Erythroblast (primary cell): Measurements from ENCODE around the gene NAPA.

Experiments
- DNase-seq, 2 experiments: peaks; one replicate each; lab custom pipeline; 2025; lab: John Stamatoyannopoulos, UW
- GATA1 ChIP-seq: IDR thresholded peaks from 2 replicates; pipeline ENCODE4 v1.6.1; 2011; ENCODE audit warnings: low read depth, mild to moderate bottlenecking, control low read depth, low read length, moderate library complexity
- POLR2A ChIP-seq: IDR thresholded peaks from 2 replicates; pipeline ENCODE4 v1.6.1; 2011; ENCODE audit warnings: mild to moderate bottlenecking, low read length

The NAPA gene

GRCh38 chr19:47514869-47515588 is at the start of gene NAPA:
Gene NAPA, minus strand, starts transcription at chr19:47515063. Its CDS starts 123 bp downstream, at chr19:47514940.
- DNase-seq: peak; percentile 100
- TF ChIP-seq POLR2A (peak; percentile 95), GATA1 (no peak)

GRCh38 chr19:47564081-47564480 is 49.2 kb upstream of the NAPA start:
- DNase-seq: no peak
- TF ChIP-seq GATA1: no peak
- TF ChIP-seq POLR2A: no peak

GRCh38 chr19:47561440-47562057 is 46.7 kb upstream of the NAPA start:
- TF ChIP-seq GATA1 (no peak), POLR2A (no peak)
- DNase-seq: no peak

- DNase-seq: no peak
- TF ChIP-seq POLR2A (no peak), GATA1 (no peak)
These were observed 46.1 kb upstream of the NAPA start for GRCh38 chr19:47560999-47561398.

- TF ChIP-seq GATA1: no peak
- TF ChIP-seq POLR2A: no peak
- no peak for DNase-seq
These were observed 35.3 kb upstream of the NAPA start for GRCh38 chr19:47550129-47550528.

DNA sequence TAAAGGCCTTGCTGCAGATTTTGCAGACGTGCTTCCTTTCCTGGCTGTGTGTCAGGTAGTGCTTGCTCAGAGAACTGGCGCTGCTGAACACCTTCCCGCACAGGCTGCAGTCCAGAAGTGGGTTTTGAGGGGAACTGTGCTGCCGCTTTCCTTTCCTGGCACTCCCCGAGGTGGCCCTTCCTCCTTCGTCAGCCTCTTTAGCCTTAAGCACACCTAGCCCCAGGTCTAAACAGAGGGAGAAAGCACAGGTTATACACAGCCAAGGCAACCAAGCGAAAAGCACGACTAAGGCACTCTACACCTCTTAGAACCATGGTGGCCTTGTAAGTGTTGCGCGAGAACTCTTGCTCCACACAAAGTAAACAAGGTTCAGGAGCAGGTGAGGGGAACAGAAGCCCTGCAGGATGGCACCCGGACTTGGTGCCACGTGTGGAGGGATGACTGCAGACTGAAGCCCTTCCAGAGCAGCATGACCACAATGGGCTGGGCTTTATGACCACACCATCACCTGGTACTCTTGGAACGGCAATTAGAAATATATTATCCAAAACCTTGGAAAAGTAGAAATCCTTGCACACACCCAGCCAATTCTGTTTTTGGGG is 34.5 kb upstream of the NAPA start:
- TF ChIP-seq GATA1 (no peak), POLR2A (no peak)
- no peak for DNase-seq

DNA sequence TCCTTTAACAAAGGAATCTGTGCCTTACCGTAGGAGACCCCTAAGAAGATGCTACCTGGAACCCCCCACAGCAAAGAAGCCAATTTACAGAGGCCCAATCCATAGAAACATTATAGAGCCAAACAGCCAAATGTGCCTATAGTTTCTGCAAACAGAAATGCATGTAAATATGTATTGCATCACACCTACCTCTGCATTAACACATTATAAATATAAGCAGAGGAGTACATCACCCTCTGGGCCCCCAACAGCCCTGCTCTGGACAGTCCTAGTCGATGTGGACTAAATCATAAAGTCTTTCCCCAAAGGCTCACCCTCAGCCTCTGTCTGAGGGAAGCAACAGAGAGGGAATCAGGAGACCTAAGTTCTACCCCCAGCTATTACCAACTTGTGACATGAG is 32.3 kb upstream of the NAPA start:
- DNase-seq: no peak
- no peak for TF ChIP-seq POLR2A
- TF ChIP-seq GATA1: no peak

GRCh38 chr19:47545061-47545948 is 30.4 kb upstream of the NAPA start:
- TF ChIP-seq GATA1: no peak
- no peak for TF ChIP-seq POLR2A
- DNase-seq: no peak

DNA sequence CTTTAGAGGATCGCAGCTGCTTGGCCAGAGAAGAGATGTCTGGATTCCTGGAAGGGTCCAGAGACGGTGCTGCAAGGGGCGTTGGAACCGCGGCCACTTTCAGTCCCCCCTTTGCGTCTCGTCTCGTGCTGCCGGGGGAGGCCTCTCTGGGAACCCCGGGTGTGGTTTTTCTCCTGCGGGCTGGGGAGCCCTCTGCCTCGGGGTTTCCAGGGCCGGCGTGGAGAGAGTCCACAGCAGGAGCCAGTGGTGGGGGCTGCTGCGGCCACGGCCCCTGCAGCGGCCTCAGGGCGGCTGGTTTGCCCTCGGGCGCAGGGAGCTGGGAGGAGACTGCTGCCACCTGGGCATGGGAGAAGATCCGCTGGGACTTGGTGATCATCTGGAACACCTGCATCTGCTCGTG is 29.6 kb upstream of the NAPA start:
- DNase-seq: no peak
- no peak for TF ChIP-seq POLR2A
- no peak for TF ChIP-seq GATA1

- no peak for TF ChIP-seq POLR2A
- TF ChIP-seq GATA1: no peak
- DNase-seq: no peak
These were observed 29.2 kb upstream of the NAPA start for GRCh38 chr19:47544075-47544474.

DNA sequence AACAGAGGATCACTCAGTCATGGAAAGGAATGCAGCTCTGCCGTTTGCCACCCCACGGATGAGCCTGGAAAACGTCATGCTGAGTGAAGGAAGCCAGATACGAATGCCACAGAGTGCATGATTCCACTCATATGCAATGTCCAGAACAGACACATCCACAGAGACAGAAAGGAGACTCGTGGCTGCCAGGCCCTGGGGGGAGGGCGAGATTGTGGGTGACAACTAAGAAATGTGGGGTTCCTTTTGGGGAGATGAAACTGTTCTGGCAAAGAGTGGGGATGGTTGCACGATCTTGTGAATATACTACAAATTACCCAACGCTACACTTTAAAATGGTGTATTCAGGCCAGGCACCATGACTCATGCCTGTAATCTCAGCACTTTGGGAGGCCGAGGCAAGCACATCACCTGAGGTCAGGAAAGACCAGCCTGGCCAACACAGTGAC is 27.2 kb upstream of the NAPA start:
- DNase-seq: no peak
- TF ChIP-seq POLR2A (no peak), GATA1 (no peak)

DNA sequence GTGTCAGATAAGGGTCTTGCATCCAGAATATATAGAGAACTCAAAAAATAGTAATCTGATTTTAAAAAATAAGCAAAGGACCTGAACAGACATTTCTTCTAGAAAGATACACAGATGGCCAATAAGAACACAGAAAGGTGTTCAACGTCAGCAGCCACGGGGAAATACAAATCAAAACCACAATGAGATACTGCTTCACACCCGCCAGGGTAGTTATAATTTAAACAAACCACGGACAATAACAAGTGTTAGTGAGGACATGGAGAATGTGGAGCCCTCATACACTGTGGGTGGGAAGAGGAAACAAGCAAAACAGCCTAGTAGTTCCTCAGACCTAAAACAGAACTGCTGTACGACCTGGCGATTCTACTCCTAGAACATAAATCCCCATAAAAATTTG is 26.7 kb upstream of the NAPA start:
- no peak for DNase-seq
- TF ChIP-seq POLR2A: no peak
- TF ChIP-seq GATA1: no peak

- peak in 1 of 2 experiments; percentile 16 for DNase-seq
- no peak for TF ChIP-seq GATA1
- TF ChIP-seq POLR2A: no peak
These were observed 25.9 kb upstream of the NAPA start for GRCh38 chr19:47540748-47541147.
